Naive thymus-derived CD4-positive, alpha-beta T cell (primary cell): Measurements from ENCODE around the gene CACNA2D4. TPM values are rescaled to one million over a fixed set of nuclear protein-coding genes. Genes with fewer than 3 reads are reported as not detected.

Experiments
- ATAC-seq: fragments of 150-1000 bp; cut with Tn5 transposase; 2 replicates; pipeline ENCODE4 v1.10.0; 2021; ENCODE audit warnings: mild to moderate bottlenecking, moderate library complexity
- CTCF ChIA-PET: fragments of 350-600 bp; sonication (Branson Sonifier 250); formaldehyde crosslinking; loops from one replicate; lab custom pipeline; 2021; ENCODE audit warnings: antibody characterized with exemption; lab: Charles Lee
- POLR2A ChIA-PET: fragments of 350-600 bp; sonication (Branson Sonifier 250); formaldehyde crosslinking; loops from one replicate; lab custom pipeline; 2021; ENCODE audit warnings: antibody characterized with exemption, inconsistent platforms; lab: Charles Lee
- DNase-seq, 9 donors: peaks; one replicate each; pipeline versions ENCODE4 v3.0.0 to v3.0.0-alpha.2; 2020 to 2022; ENCODE audit warnings: mixed read lengths in 1 of 9
- H3K27ac ChIP-seq: one replicate; pipeline ENCODE4 v1.7.0; 2013; ENCODE audit warnings: mild to moderate bottlenecking, low read depth, low read length, moderate library complexity
- H3K27me3 ChIP-seq, 2 donors: one replicate each; pipeline ENCODE4 v1.7.0; 2013; ENCODE audit warnings: low read length in 2 of 2, mild to moderate bottlenecking in 2 of 2, moderate library complexity in 2 of 2; ENCODE audit not compliant: control insufficient read depth in 2 of 2, insufficient read depth in 2 of 2
- H3K36me3 ChIP-seq, 3 experiments: 1 replicate in 2 of 3; 2 replicates in 1 of 3; pipeline ENCODE4 v1.7.0; 2013; ENCODE audit warnings: low read length in 3 of 3, mild to moderate bottlenecking in 3 of 3, moderate library complexity in 1 of 3; ENCODE audit not compliant: insufficient read depth in 3 of 3, control insufficient read depth in 2 of 3
- H3K4me1 ChIP-seq, 2 donors: one replicate each; pipeline ENCODE4 v1.7.0; 2013; ENCODE audit warnings: low read length in 2 of 2, mild to moderate bottlenecking in 2 of 2, moderate library complexity in 1 of 2; ENCODE audit not compliant: control insufficient read depth in 2 of 2, insufficient read depth in 2 of 2
- H3K4me3 ChIP-seq: 2 replicates; pipeline ENCODE4 v1.7.0; 2013; ENCODE audit warnings: mild to moderate bottlenecking, low read length
- H3K9me3 ChIP-seq, 3 experiments: 1 replicate in 2 of 3; 2 replicates in 1 of 3; pipeline ENCODE4 v1.7.0; 2013; ENCODE audit warnings: low read length in 3 of 3; ENCODE audit not compliant: control insufficient read depth in 2 of 3
- H3K27ac Mint-ChIP-seq, 9 donors: one replicate each; pipeline ENCODE4 v1.8.0; 2020 to 2022; ENCODE audit warnings: mixed read lengths in 9 of 9, mild to moderate bottlenecking in 8 of 9, moderate library complexity in 5 of 9, inconsistent platforms in 2 of 9
- H3K27me3 Mint-ChIP-seq, 5 donors: one replicate each; pipeline ENCODE4 v1.8.0; 2021 to 2022; ENCODE audit warnings: mixed read lengths in 5 of 5, mild to moderate bottlenecking in 1 of 5
- H3K36me3 Mint-ChIP-seq, 5 donors: one replicate each; pipeline ENCODE4 v1.8.0; 2020 to 2022; ENCODE audit warnings: mixed read lengths in 5 of 5, mild to moderate bottlenecking in 3 of 5, inconsistent platforms in 1 of 5
- H3K4me1 Mint-ChIP-seq, 7 donors: one replicate each; pipeline ENCODE4 v1.8.0; 2020 to 2022; ENCODE audit warnings: mixed read lengths in 7 of 7, mild to moderate bottlenecking in 3 of 7, inconsistent platforms in 1 of 7
- H3K4me3 Mint-ChIP-seq, 10 donors: one replicate each; pipeline ENCODE4 v1.8.0; 2020 to 2022; ENCODE audit warnings: mild to moderate bottlenecking in 10 of 10, mixed read lengths in 10 of 10, moderate library complexity in 6 of 10, inconsistent platforms in 2 of 10
- H3K9me3 Mint-ChIP-seq, 11 donors: one replicate each; pipeline ENCODE4 v1.8.0; 2020 to 2022; ENCODE audit warnings: mixed read lengths in 11 of 11, mild to moderate bottlenecking in 4 of 11, inconsistent platforms in 1 of 11, moderate library complexity in 1 of 11
- intact Hi-C, 2 donors: fragments of 100-400 bp; cut with micrococcal nuclease; formaldehyde crosslinking; loops; one replicate each; pipeline ENCODE4 v1.15.1; 2023
- polyA plus RNA-seq, 2 donors: library from polyadenylated mRNA; unstranded; fragments of 300-500 nt; fragmentation: Illumina TruSeq; gene quantifications; one replicate each; pipeline ENCODE4 v1.2.3, GENCODE V29; 2021
- total RNA-seq, 6 experiments: library from RNA in 5 of 6; stranded (reverse) in 5 of 6; gene quantifications; 1 replicate in 5 of 6; 2 replicates in 1 of 6; pipeline ENCODE4 v1.2.3 and lab custom pipeline; 2021 to 2026

Gene CACNA2D4
- total and polyA plus RNA-seq, 7 experiments from 2014 or later, result 4.9 to 23.4 (median 9.5) TPM

DNA sequence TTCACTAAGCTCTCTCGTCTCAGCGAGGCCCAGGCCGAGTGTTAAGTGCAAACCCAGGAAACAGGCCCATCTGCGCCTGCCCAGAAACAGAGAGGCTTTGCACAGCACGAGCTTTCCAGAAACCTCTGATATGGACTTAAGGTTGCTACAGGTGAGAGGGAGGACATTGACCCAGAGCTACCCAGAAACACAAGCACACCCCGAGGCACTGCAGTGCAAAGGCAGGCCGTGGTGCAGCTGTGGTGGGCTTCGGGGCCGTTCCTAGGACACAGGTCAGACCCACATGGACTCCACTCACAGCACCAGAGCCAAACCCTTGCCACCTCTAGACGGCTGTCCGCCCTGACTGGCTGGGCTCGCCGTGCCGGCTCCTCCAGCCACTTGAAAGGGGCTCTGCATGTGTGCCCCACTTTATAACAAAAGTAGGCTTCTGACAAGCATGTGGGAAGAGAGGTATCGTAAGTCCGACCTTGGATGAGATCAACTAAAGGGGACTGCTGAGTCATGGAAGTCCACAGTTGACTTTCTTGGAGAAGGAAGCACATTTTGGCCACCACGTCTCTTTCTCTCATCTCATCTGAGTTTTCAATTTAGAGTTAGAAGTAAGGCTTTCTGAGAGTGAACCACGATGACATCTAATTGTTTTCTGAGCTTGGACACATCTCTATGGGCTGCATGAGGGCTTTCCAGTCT is 38.2 kb downstream of the CACNA2D4 start:
- H3K4me1 ChIP-seq, result no peaks in the 10 kb centered on the region
- no peak overlapping the region for H3K27ac ChIP-seq
- no peak overlapping the region for H3K27ac Mint-ChIP-seq
- no peaks in the 10 kb centered on the region for H3K9me3 ChIP-seq
- no peaks in the 10 kb centered on the region for H3K36me3 ChIP-seq
- intact Hi-C loops, result no loop called here
- no peak overlapping the region for H3K4me3 ChIP-seq
- H3K36me3 Mint-ChIP-seq, result no peaks in the 10 kb centered on the region
- ChIA-PET POLR2A (no interaction called here), CTCF (no interaction called here)
- ATAC-seq, result no peak
- no peak for DNase-seq
- H3K9me3 Mint-ChIP-seq, result peaks cover 0 to 1% (median 0%) of the 10 kb centered on the region in 11 donors
- H3K27me3 ChIP-seq, result no peaks in the 10 kb centered on the region
- H3K4me1 Mint-ChIP-seq, result no peaks in the 10 kb centered on the region
- no peak overlapping the region for H3K4me3 Mint-ChIP-seq
- H3K27me3 Mint-ChIP-seq, result peaks cover 0 to 10% (median 2%) of the 10 kb centered on the region in 5 donors

DNA sequence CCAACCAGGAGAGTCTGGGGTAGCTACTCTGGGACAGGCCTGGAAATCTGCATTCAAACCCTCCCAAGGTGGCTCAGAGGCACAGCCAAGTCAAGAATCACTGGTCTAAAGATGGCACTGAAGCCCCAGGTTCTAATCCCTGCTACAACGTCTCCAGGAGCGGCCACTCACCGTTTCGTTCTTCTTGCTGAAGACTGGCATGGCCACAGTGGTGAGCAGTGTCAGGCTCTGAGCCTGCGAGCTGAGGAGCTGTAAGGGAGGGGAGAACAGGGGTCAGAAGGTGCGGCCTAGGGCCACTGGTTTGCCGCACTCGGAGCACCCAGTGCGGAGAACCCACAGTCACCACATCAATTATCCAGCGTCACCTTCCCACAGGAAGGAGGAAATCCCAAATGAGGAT is 38.8 kb downstream of the CACNA2D4 start:
- no peak overlapping the region for H3K4me3 Mint-ChIP-seq
- ChIA-PET POLR2A (no interaction called here), CTCF (no interaction called here)
- Histone ChIP-seq H3K27me3 (no peaks in the 10 kb centered on the region), H3K27ac (no peak overlapping the region), H3K4me3 (no peak overlapping the region), H3K4me1 (no peaks in the 10 kb centered on the region), H3K9me3 (no peaks in the 10 kb centered on the region), H3K36me3 (no peaks in the 10 kb centered on the region)
- no peak for ATAC-seq
- no peak overlapping the region for H3K27ac Mint-ChIP-seq
- peaks cover 0 to 1% (median 0%) of the 10 kb centered on the region in 11 donors for H3K9me3 Mint-ChIP-seq
- peaks cover 0 to 10% (median 4%) of the 10 kb centered on the region in 5 donors for H3K27me3 Mint-ChIP-seq
- no peak for DNase-seq
- H3K36me3 Mint-ChIP-seq, result no peaks in the 10 kb centered on the region
- no peaks in the 10 kb centered on the region for H3K4me1 Mint-ChIP-seq
- intact Hi-C loops, result no loop called here

DNA sequence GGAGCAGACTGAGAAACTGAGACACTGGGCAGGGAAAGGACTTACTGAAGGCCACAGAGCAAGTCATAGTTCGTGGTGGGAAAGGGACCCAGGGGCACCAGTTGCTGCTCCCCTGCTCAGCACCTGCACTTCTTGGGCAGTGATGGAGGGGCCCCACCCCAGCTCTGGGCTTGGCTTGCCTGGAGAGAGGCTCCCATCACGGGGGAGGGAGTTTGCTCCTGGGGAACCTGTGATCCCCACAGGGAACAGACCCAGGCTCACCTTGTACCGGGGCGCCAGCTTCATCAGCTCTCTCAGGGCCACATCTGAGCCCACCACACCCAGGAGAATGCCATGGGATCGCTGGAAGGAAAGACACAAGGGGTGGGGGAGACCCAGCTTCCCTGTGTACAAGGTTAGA is 39.8 kb downstream of the CACNA2D4 start:
- intact Hi-C loops, result no loop called here
- Mint-ChIP-seq H3K4me3 (no peak overlapping the region), H3K27me3 (peaks cover 0 to 11% (median 4%) of the 10 kb centered on the region in 5 donors), H3K27ac (no peak overlapping the region), H3K36me3 (no peaks in the 10 kb centered on the region), H3K4me1 (no peaks in the 10 kb centered on the region), H3K9me3 (peaks cover 0 to 1% (median 0%) of the 10 kb centered on the region in 11 donors)
- Histone ChIP-seq H3K27ac (no peak overlapping the region), H3K36me3 (no peaks in the 10 kb centered on the region), H3K9me3 (no peaks in the 10 kb centered on the region), H3K27me3 (no peaks in the 10 kb centered on the region), H3K4me1 (no peaks in the 10 kb centered on the region), H3K4me3 (no peak overlapping the region)
- ATAC-seq (no peak), DNase-seq (no peak)
- ChIA-PET CTCF (no interaction called here), POLR2A (no interaction called here)

DNA sequence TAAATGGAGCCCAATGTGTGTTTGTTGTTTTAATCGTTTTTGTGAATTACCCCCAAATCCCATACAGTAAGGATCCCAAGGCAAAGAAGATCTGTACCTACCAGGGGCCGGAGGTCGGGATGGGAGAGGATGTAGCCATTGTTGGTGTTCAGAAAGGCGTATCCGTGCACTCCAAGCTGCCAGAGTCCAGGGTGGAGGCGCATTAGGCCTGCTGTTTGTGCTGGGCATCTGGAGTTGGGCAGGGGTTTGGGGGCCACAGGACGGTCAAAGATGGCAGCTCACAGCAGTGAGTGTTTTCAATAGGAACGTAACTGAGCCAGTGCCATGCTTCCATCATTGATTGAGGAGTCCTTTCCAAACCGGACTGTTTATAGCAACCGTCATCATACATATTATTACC is 40.2 kb downstream of the CACNA2D4 start:
- CTCF ChIA-PET, result no interaction called here
- ATAC-seq (no peak), DNase-seq (no peak)
- Mint-ChIP-seq H3K36me3 (no peaks in the 10 kb centered on the region), H3K27me3 (peaks cover 0 to 11% (median 0%) of the 10 kb centered on the region in 5 donors), H3K27ac (no peak overlapping the region), H3K4me1 (no peaks in the 10 kb centered on the region), H3K9me3 (peaks cover 0 to 1% (median 0%) of the 10 kb centered on the region in 11 donors), H3K4me3 (no peak overlapping the region)
- POLR2A ChIA-PET, result no interaction called here
- H3K27me3 ChIP-seq, result no peaks in the 10 kb centered on the region
- H3K4me1 ChIP-seq, result no peaks in the 10 kb centered on the region
- H3K9me3 ChIP-seq, result no peaks in the 10 kb centered on the region
- no peak overlapping the region for H3K4me3 ChIP-seq
- H3K27ac ChIP-seq, result no peak overlapping the region
- intact Hi-C loops, result no loop called here
- H3K36me3 ChIP-seq, result no peaks in the 10 kb centered on the region

DNA sequence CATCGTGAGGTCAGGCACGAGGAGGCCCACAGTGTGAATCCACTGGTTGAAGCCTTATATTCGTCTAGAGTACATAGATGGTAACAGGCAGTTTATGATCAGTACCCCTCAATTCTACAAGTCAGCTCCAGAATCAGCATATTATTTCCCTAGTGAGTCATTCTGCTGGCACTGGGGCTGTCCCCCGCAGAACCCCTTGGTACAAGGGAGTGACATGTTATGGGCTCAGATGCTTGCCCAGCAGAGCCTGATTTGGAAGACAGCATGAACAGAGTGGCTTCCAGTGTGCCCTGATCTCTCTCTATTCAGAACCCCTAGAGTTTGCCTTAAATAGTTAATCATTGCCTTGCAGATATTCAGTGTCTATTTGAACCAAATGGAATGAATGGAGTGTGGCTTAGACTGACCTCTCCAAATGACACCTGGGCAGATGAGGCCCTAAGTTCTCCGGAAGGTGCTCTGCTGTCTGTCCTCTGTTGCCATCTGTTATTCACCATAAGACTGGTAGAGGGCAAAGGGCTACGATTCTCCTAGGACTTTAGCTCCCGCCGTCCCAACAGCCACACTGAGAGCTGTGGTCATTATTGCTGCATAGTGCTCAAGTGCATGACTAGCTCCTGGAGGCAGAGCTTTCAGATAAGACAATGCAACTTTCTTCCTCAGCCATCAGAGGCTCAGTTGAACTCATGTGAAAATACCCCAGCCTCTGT is 41.1 kb downstream of the CACNA2D4 start:
- intact Hi-C loops, result no loop called here
- H3K36me3 Mint-ChIP-seq, result no peaks in the 10 kb centered on the region
- peaks cover 0 to 1% (median 0%) of the 10 kb centered on the region in 11 donors for H3K9me3 Mint-ChIP-seq
- H3K36me3 ChIP-seq, result no peaks in the 10 kb centered on the region
- H3K27me3 ChIP-seq, result no peaks in the 10 kb centered on the region
- H3K4me1 ChIP-seq, result no peaks in the 10 kb centered on the region
- no peak for DNase-seq
- H3K4me3 ChIP-seq, result no peak overlapping the region
- no peak for ATAC-seq
- H3K9me3 ChIP-seq, result no peaks in the 10 kb centered on the region
- no peak overlapping the region for H3K27ac Mint-ChIP-seq
- no peak overlapping the region for H3K4me3 Mint-ChIP-seq
- ChIA-PET POLR2A (no interaction called here), CTCF (no interaction called here)
- H3K27ac ChIP-seq, result no peak overlapping the region
- H3K4me1 Mint-ChIP-seq, result no peaks in the 10 kb centered on the region
- H3K27me3 Mint-ChIP-seq, result peaks cover 0 to 11% (median 0%) of the 10 kb centered on the region in 5 donors

- H3K36me3 ChIP-seq, result no peaks in the 10 kb centered on the region
- no peaks in the 10 kb centered on the region for H3K27me3 ChIP-seq
- Mint-ChIP-seq H3K4me1 (no peaks in the 10 kb centered on the region), H3K4me3 (no peak overlapping the region), H3K27ac (no peak overlapping the region), H3K27me3 (peaks cover 0 to 11% (median 0%) of the 10 kb centered on the region in 5 donors), H3K36me3 (no peaks in the 10 kb centered on the region), H3K9me3 (peaks cover 0 to 6% (median 0%) of the 10 kb centered on the region in 11 donors)
- POLR2A ChIA-PET, result no interaction called here
- no peaks in the 10 kb centered on the region for H3K4me1 ChIP-seq
- H3K27ac ChIP-seq, result no peak overlapping the region
- no peak overlapping the region for H3K4me3 ChIP-seq
- CTCF ChIA-PET, result no interaction called here
- no peaks in the 10 kb centered on the region for H3K9me3 ChIP-seq
- ATAC-seq, result no peak
- intact Hi-C loops, result no loop called here
- no peak for DNase-seq
Observed at GRCh38 chr12:1876086-1876485, 42.4 kb downstream of the CACNA2D4 start.

DNA sequence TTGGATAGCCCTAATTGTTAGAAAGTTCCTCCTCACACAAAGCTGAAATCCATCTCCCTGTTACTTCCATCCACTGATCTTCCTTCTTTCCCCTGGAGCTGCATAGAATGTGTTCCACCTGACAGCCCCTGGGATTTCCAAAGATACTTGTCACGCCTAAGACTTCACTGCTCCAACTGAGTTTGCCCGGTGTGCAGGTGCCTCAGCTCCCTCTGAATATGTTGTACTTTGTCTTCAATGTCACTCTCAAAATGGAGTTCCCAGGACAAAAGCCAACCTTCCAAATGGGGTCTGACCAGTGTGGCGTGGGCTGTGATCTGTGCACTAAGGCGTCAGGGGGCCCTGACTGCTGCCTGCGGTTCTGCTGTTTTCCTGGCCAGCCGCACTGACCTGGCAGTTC is 42.8 kb downstream of the CACNA2D4 start:
- Mint-ChIP-seq H3K27me3 (peaks cover 0 to 11% (median 0%) of the 10 kb centered on the region in 5 donors), H3K4me3 (no peak overlapping the region), H3K4me1 (no peaks in the 10 kb centered on the region), H3K36me3 (no peaks in the 10 kb centered on the region), H3K27ac (no peak overlapping the region), H3K9me3 (peaks cover 0 to 8% (median 0%) of the 10 kb centered on the region in 11 donors)
- H3K27ac ChIP-seq, result no peak overlapping the region
- CTCF ChIA-PET, result no interaction called here
- H3K4me3 ChIP-seq, result no peak overlapping the region
- POLR2A ChIA-PET, result no interaction called here
- no peaks in the 10 kb centered on the region for H3K27me3 ChIP-seq
- no peaks in the 10 kb centered on the region for H3K4me1 ChIP-seq
- DNase-seq, result no peak
- no peaks in the 10 kb centered on the region for H3K9me3 ChIP-seq
- no peaks in the 10 kb centered on the region for H3K36me3 ChIP-seq
- ATAC-seq, result no peak
- intact Hi-C loops, result no loop called here
